HEK293 (cell line): Measurements from ENCODE around the gene MADCAM1.

ENCODE experiments used
- BCL11A ChIP-seq: fragments of 450-650 bp; formaldehyde crosslinking; IDR thresholded peaks from 2 replicates; pipeline ENCODE4 v1.5.1; 2016; ENCODE audit warnings: low read depth, missing biosample characterization, missing genetic modification characterization
- ELK4 ChIP-seq: IDR thresholded peaks from 2 replicates; pipeline ENCODE4 v1.6.1; 2011; ENCODE audit warnings: mild to moderate bottlenecking, low read depth, low read length, borderline replicate concordance
- GLIS2 ChIP-seq: fragments of 450-650 bp; formaldehyde crosslinking; IDR thresholded peaks from 2 replicates; pipeline ENCODE4 v1.5.1; 2016; ENCODE audit warnings: missing biosample characterization, missing genetic modification characterization
- KLF10 ChIP-seq: fragments of 450-650 bp; IDR thresholded peaks from 2 replicates; pipeline ENCODE4 v1.5.1; 2018; ENCODE audit warnings: missing biosample characterization, mild to moderate bottlenecking, missing genetic modification characterization
- KLF9 ChIP-seq: fragments of 450-650 bp; formaldehyde crosslinking; IDR thresholded peaks from 2 replicates; pipeline ENCODE4 v1.5.1; 2016; ENCODE audit warnings: missing biosample characterization, missing genetic modification characterization, low read depth
- OSR2 ChIP-seq: fragments of 450-650 bp; formaldehyde crosslinking; IDR thresholded peaks from 2 replicates; pipeline ENCODE4 v1.5.1; 2016; ENCODE audit warnings: missing biosample characterization, missing genetic modification characterization
- PRDM2 ChIP-seq: fragments of 450-650 bp; formaldehyde crosslinking; IDR thresholded peaks from 2 replicates; pipeline ENCODE4 v1.5.1; 2016; ENCODE audit warnings: missing biosample characterization, missing genetic modification characterization, borderline replicate concordance
- RBAK ChIP-seq: fragments of 450-650 bp; formaldehyde crosslinking; IDR thresholded peaks from 2 replicates; pipeline ENCODE4 v1.5.1; 2016; ENCODE audit warnings: missing biosample characterization, missing genetic modification characterization
- YY1 ChIP-seq: fragments of 450-650 bp; formaldehyde crosslinking; IDR thresholded peaks from 2 replicates; pipeline ENCODE4 v1.5.1; 2018; ENCODE audit warnings: missing biosample characterization, missing genetic modification characterization
- ZBTB48 ChIP-seq: fragments of 450-650 bp; formaldehyde crosslinking; IDR thresholded peaks from 2 replicates; pipeline ENCODE4 v1.5.1; 2016; ENCODE audit warnings: missing biosample characterization, missing genetic modification characterization
- ZBTB7A ChIP-seq: fragments of 450-650 bp; formaldehyde crosslinking; IDR thresholded peaks from 2 replicates; pipeline ENCODE4 v1.5.1; 2016; ENCODE audit warnings: low read depth, missing biosample characterization, missing genetic modification characterization
- ZEB2 ChIP-seq: fragments of 450-650 bp; formaldehyde crosslinking; IDR thresholded peaks from 2 replicates; pipeline ENCODE4 v1.5.1; 2016; ENCODE audit warnings: missing biosample characterization, missing genetic modification characterization
- ZNF10 ChIP-seq: fragments of 450-650 bp; formaldehyde crosslinking; IDR thresholded peaks from 2 replicates; pipeline ENCODE4 v1.5.1; 2017; ENCODE audit warnings: missing biosample characterization, missing genetic modification characterization
- ZNF148 ChIP-seq: fragments of 450-650 bp; formaldehyde crosslinking; IDR thresholded peaks from 2 replicates; pipeline ENCODE4 v1.5.0; 2017; ENCODE audit warnings: missing biosample characterization, missing genetic modification characterization, borderline replicate concordance
- ZNF239 ChIP-seq: fragments of 450-650 bp; formaldehyde crosslinking; IDR thresholded peaks from 2 replicates; pipeline ENCODE4 v1.5.1; 2016; ENCODE audit warnings: missing biosample characterization, missing genetic modification characterization
- ZNF302 ChIP-seq: fragments of 450-650 bp; formaldehyde crosslinking; IDR thresholded peaks from 2 replicates; pipeline ENCODE4 v1.5.1; 2016; ENCODE audit warnings: missing biosample characterization, missing genetic modification characterization, low read depth
- ZNF529 ChIP-seq: fragments of 450-650 bp; formaldehyde crosslinking; IDR thresholded peaks from 2 replicates; pipeline ENCODE4 v1.5.1; 2017; ENCODE audit warnings: missing genetic modification characterization, missing biosample characterization; ENCODE audit not compliant: insufficient replicate concordance
- ZNF530 ChIP-seq: fragments of 450-650 bp; formaldehyde crosslinking; IDR thresholded peaks from 2 replicates; pipeline ENCODE4 v1.5.1; 2016; ENCODE audit warnings: low read depth, missing biosample characterization, missing genetic modification characterization
- ZNF600 ChIP-seq: fragments of 450-650 bp; formaldehyde crosslinking; IDR thresholded peaks from 2 replicates; pipeline ENCODE4 v1.5.1; 2016; ENCODE audit warnings: missing biosample characterization, missing genetic modification characterization
- ZNF624 ChIP-seq: fragments of 450-650 bp; formaldehyde crosslinking; IDR thresholded peaks from 2 replicates; pipeline ENCODE4 v1.5.1; 2017; ENCODE audit warnings: missing biosample characterization, missing genetic modification characterization
- ZNF626 ChIP-seq: fragments of 450-650 bp; sonication (Bioruptor Pico); formaldehyde crosslinking; IDR thresholded peaks from 2 replicates; pipeline ENCODE4 v1.5.1; 2018; ENCODE audit warnings: missing biosample characterization, missing genetic modification characterization, inconsistent platforms
- ZNF664 ChIP-seq: fragments of 450-650 bp; formaldehyde crosslinking; IDR thresholded peaks from 2 replicates; pipeline ENCODE4 v1.5.1; 2016; ENCODE audit warnings: missing biosample characterization, missing genetic modification characterization
- ZNF692 ChIP-seq: fragments of 450-650 bp; formaldehyde crosslinking; IDR thresholded peaks from 2 replicates; pipeline ENCODE4 v1.5.1; 2016; ENCODE audit warnings: missing biosample characterization, missing genetic modification characterization
- ZNF76 ChIP-seq: fragments of 450-650 bp; formaldehyde crosslinking; IDR thresholded peaks from 2 replicates; pipeline ENCODE4; 2016; ENCODE audit warnings: low read depth, missing biosample characterization, missing genetic modification characterization, borderline replicate concordance
- ZSCAN23 ChIP-seq: fragments of 450-650 bp; formaldehyde crosslinking; IDR thresholded peaks from 2 replicates; pipeline ENCODE4 v1.5.1; 2016; ENCODE audit warnings: missing biosample characterization, missing genetic modification characterization
- ZSCAN30 ChIP-seq: fragments of 450-650 bp; IDR thresholded peaks from 2 replicates; pipeline ENCODE4 v1.5.1; 2018; ENCODE audit warnings: missing biosample characterization, mild to moderate bottlenecking, missing genetic modification characterization, moderate library complexity
- ZSCAN5A ChIP-seq: fragments of 450-650 bp; formaldehyde crosslinking; IDR thresholded peaks from 2 replicates; pipeline ENCODE4 v1.5.1; 2016; ENCODE audit warnings: missing biosample characterization, missing genetic modification characterization

The MADCAM1 gene

GRCh38 chr19:488505-489417 is 7.5 kb upstream of the MADCAM1 start (continued):
- TF ChIP-seq ZNF239 (tag by site-specific recombination) (no peak), PRDM2 (tag by site-specific recombination) (no peak), ZBTB7A (0 out of 2 replicates have a peak, but pooled peaks have one; percentile 17), ZNF626 (tag by site-specific recombination) (no peak), RBAK (no peak), KLF10 (tag by site-specific recombination) (peak; percentile 36; the same call in 1 of the 2 replicates), ZNF624 (tag by site-specific recombination) (no peak), ZNF664 (tag by site-specific recombination) (no peak), ZNF530 (no peak), ZNF692 (tag by site-specific recombination) (0 out of 2 replicates have a peak, but pooled peaks have one; percentile 16), ZEB2 (0 out of 2 replicates have a peak, but pooled peaks have one; percentile 60), ZNF600 (tag by site-specific recombination) (peak; percentile 69), ZBTB48 (tag by site-specific recombination) (no peak), BCL11A (tag by site-specific recombination) (peak; percentile 53; the same call in 1 of the 2 replicates), ZNF302 (tag by site-specific recombination) (no peak), ZNF76 (peak; percentile 98), ELK4 (no peak), ZSCAN30 (tag by site-specific recombination) (0 out of 2 replicates have a peak, but pooled peaks have one; percentile 38), YY1 (tag by site-specific recombination) (peak; percentile 25; the same call in 1 of the 2 replicates), ZSCAN23 (tag by site-specific recombination) (no peak), ZNF148 (tag by site-specific recombination) (no peak), ZSCAN5A (tag by site-specific recombination) (no peak), KLF9 (tag by site-specific recombination) (peak; percentile 49; the same call in 1 of the 2 replicates), ZNF529 (tag by site-specific recombination) (no peak), ZNF10 (tag by site-specific recombination) (no peak), OSR2 (tag by site-specific recombination) (peak; percentile 38), GLIS2 (tag by site-specific recombination) (no peak; the same call in 1 of the 2 replicates)
